NCI-H128 (cell line): Measurements from ENCODE around the gene IL17REL.
"Not testable (repeated sequence)": the region's sequence is repeated elsewhere in the genome, so short reads cannot be mapped to it uniquely, and the experiment has no call there.

Experiments
- DNase-seq: peaks from one replicate; lab custom pipeline; 2025; ENCODE audit not compliant: unreplicated experiment; lab: John Stamatoyannopoulos, UW

The IL17REL gene

DNA sequence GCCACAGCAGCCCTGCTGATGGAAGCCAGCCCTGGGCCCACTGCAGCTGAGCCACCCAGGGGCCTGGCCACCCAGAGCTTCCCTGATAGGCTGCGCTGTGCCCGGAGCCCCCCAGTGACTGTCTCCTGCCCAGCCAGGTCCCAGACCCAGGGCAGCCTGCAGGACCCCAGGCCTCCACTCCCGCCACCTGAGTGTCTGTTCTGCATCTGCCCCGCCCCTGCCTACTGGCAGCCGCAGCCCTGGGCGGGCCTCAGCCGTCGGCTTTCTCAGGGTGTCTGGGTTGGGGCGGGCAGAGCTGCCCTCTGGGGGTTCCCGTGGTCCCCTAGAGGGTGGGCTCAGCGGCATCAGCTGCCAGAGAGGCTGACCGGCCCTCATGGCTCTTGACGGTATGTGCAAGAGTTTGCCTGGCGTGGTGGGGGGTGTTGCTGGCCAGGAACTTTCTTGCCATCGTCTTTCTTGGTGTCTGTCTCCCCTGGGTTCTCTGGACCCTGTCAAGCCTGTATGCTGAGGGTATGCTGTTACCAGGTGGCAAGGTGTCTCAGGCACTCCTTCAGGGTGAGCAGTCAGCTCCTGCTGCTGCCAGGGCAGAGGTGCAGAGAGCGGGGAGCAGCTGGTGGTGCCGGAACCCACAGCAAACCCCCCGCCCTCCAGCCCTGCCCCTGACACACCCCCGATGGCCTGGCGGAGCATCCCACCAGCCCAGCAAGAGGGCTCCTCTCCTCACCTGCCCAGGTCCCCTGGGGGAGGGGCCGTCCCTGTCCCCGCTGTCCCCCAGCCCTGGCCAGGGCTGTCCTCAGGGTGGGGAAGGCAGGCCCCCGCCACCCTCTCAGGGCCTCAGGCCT, 64.2 kb downstream of the IL17REL start:
- DNase-seq = no peak

DNA sequence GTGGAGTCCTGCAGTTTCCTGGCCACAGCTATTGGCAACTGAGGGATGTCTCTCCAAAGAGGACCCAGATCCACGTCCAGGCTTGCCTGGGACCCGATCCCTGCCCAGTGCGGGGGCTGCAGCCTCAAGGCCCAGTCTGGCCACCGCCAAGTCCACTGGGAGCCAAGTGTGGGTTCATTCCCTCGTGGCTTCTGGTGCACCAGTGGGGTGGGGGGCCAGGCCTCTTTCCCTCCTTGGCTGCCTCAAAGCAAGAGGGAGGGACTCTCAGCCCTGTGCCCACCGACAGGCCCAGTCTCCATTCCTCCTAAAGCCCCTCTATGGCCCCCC, 65.3 kb downstream of the IL17REL start:
- DNase-seq = no peak

DNA sequence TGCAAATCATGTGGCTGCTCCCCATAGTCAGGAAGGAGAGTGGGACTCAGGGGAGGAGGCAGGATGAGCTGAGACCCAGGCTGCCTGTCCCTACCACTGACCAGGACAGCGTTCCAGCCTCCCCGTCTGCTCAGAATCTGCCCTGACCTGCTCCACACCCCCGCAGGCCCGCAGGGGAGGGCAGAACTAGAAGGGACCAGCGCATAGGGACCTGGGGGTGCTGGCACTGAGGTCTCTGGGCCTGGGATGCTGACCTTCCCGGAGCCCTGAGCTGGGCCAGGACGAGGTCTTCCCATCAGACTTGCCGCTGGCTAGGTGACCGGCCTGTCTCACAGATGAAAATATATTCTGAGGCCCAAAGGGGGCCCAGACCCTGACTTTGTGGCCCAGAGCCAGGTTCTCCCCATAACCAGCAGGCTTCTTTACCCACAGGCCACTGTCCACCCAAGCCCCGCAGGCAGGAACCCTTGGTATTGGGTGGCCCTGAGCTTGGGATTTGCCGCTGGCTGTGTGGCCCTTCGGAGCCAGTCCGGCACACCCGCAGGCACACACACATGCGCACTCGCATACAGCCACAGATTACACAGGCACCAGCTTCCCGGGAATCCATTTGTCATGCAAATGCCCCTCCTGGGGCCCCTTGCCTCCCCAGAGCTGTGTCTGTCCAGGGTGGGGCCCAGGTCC, 65.8 kb downstream of the IL17REL start:
- DNase-seq = no peak

DNA sequence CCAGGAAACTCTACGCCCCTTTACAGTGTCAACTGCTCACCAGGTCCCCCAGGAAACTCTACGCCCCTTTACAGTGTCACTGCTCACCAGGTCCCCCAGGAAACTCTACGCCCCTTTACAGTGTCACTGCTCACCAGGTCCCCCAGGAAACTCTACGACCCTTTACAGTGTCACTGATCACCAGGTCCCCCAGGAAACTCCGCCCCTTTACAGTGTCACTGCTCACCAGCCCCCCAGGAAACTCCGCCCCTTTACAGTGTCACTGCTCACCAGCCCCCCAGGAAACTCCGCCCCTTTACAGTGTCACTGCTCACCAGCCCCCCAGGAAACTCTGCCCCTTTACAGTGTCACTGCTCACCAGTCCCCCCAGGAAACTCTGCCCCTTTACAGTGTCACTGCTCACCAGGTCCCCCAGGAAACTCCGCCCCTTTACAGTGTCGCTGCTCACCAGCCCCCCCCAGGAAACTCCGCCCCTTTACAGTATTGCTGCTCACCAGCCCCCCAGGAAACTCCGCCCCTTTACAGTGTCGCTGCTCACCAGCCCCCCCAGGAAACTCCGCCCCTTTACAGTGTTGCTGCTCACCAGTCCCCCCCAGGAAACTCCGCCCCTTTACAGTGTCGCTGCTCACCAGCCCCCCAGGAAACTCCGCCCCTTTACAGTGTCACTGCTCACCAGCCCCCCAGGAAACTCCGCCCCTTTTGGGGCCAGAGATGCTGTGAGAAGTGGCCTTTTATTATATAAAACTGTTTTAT, 67.3 kb downstream of the IL17REL start:
- not testable (repeated sequence) for DNase-seq
